ENCODE measurements around the gene RELA.
"Not testable (repeated sequence)": the region's sequence is repeated elsewhere in the genome, so short reads cannot be mapped to it uniquely, and the experiment has no call there.

Gene RELA

GRCh38 chr11:65648997-65649493 is 13.7 kb downstream of the RELA start:
- no peak for DNase-seq (ENCODE audit: low read depth in 2 of 2)

- no peak for DNase-seq (ENCODE audit: low read depth in 2 of 2)
Measured at GRCh38 chr11:65646958-65647701, 15.6 kb downstream of the RELA start.

- DNase-seq (ENCODE audit: low read depth in 2 of 2) = no peak
Measured at GRCh38 chr11:65646288-65646957, 16.3 kb downstream of the RELA start.

- no peak for DNase-seq (ENCODE audit: low read depth in 2 of 2)
Measured at GRCh38 chr11:65645710-65646109, 17.0 kb downstream of the RELA start.

GRCh38 chr11:65644837-65645236 is 17.9 kb downstream of the RELA start:
- no peak for DNase-seq (ENCODE audit: low read depth in 2 of 2)

GRCh38 chr11:65643971-65644370 is 18.7 kb downstream of the RELA start:
- no peak for DNase-seq (ENCODE audit: low read depth in 2 of 2)

GRCh38 chr11:65642014-65642671 is 20.6 kb downstream of the RELA start:
- DNase-seq (ENCODE audit: low read depth in 2 of 2) = no peak

- DNase-seq (ENCODE audit: low read depth in 2 of 2) = no peak
Measured at GRCh38 chr11:65641297-65642013, 21.3 kb downstream of the RELA start.

- no peak for DNase-seq (ENCODE audit: low read depth in 2 of 2)
Measured at GRCh38 chr11:65640483-65641296, 22.0 kb downstream of the RELA start.

GRCh38 chr11:65639623-65640482 is 22.9 kb downstream of the RELA start:
- peak in 1 of 2 donors; percentile 43 for DNase-seq (ENCODE audit: low read depth in 2 of 2)

GRCh38 chr11:65639228-65639597 is 23.5 kb downstream of the RELA start:
- not testable (repeated sequence) for DNase-seq (ENCODE audit: low read depth in 2 of 2)

- DNase-seq (ENCODE audit: low read depth in 2 of 2) = peak; percentile 34 to 57
Measured at GRCh38 chr11:65637794-65638419, 24.8 kb downstream of the RELA start, which contains the start of gene SIPA1. Gene SIPA1 (plus strand): TSS chr11:65638101. CDS start chr11:65640922, 2,821 bp downstream.

GRCh38 chr11:65637032-65637557 is 25.6 kb downstream of the RELA start:
- no peak for DNase-seq (ENCODE audit: low read depth in 2 of 2)

- no peak for DNase-seq (ENCODE audit: low read depth in 2 of 2)
Measured at GRCh38 chr11:65636108-65637031, 26.3 kb downstream of the RELA start.

- DNase-seq (ENCODE audit: low read depth in 2 of 2) = no peak
Measured at GRCh38 chr11:65634905-65635731, 27.6 kb downstream of the RELA start.

GRCh38 chr11:65634440-65634839 is 28.3 kb downstream of the RELA start:
- no peak for DNase-seq (ENCODE audit: low read depth in 2 of 2)

GRCh38 chr11:65634109-65634436 is 28.6 kb downstream of the RELA start:
- DNase-seq (ENCODE audit: low read depth in 2 of 2) = no peak
